Left renal cortex interstitium (tissue), 4 donors: ENCODE measurements around the gene SLC28A2. TPM values are rescaled to one million over a fixed set of nuclear protein-coding genes. Genes with fewer than 3 reads are reported as not detected.
"Not testable (repeated sequence)": the region's sequence is repeated elsewhere in the genome, so short reads cannot be mapped to it uniquely, and the experiment has no call there.

Experiments used
- DNase-seq, 4 donors: peaks; one replicate each; pipeline ENCODE4 v3.0.0-alpha.2; 2013; ENCODE audit warnings: low read depth in 4 of 4, low spot score in 2 of 4, missing footprints in 1 of 4
- polyA plus RNA-seq, 4 donors: library from polyadenylated mRNA; unstranded; fragments of 120-200 nt; gene quantifications; one replicate each; pipeline ENCODE4 v1.2.1, GENCODE V29; 2013; ENCODE audit not compliant: insufficient read length in 4 of 4

Gene SLC28A2
- under 1 TPM; 0.29 to 0.99 (median 0.37) TPM for polyA plus RNA-seq

- no peak for DNase-seq
Measured at GRCh38 chr15:45251888-45252287, at the start of gene SLC28A2. SLC28A2 (plus strand) TSS chr15:45252234; CDS start chr15:45253216, 982 bp downstream.

GRCh38 chr15:45203182-45203581, 48.9 kb upstream of the SLC28A2 start:
- DNase-seq, result no peak

- DNase-seq, result no peak
Measured at GRCh38 chr15:45205192-45205591, 46.8 kb upstream of the SLC28A2 start.

- DNase-seq, result no peak
Measured at GRCh38 chr15:45212493-45212892, 39.5 kb upstream of the SLC28A2 start.

GRCh38 chr15:45221053-45221599, 30.9 kb upstream of the SLC28A2 start:
- DNase-seq, result no peak

DNA sequence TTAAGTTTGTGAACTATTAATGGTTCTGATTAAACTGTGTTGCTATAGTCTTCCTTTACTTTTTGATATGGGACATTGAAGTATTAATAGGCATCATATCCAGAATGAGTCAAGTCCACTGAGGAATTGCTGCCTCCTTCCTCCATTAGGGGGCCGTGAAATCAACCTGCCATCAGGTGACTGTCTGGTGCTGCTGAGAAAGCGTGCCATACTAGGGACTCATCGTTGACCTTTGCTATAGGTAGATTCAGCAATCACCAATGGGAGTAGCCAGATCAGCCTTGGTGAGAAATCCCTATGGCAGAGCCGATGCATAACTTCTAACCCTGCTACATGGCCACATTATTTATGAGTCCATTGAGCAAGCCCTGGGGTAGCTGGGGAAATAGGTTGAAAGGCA, 30.1 kb upstream of the SLC28A2 start:
- DNase-seq, result no peak

DNA sequence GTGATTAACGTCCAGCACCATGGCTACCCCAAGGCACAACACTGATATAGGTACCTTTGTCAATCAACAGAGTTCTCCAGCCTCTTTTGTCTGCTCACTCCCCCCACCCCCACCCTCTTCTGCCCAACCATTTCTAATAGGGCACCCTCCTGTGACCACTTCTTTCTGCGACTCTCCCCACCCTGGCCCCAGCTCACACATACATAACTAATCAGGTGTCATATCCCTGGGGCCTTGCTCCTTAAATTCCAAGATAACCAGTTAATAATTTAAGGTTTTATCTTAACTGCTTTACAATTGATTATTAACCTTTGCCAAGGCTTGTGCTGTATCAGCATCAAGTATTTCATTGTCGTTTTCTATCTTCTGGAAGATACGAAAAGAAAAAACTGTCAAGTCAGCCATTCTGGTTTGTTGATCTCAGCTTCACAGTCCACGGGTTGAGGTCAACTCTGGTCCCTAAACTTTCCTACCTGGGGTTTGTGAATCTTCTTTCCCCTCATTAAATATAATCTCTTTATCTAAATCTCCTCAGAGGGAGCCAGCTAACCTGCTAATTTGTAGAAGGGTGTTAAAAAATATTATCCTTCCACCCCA, 27.3 kb upstream of the SLC28A2 start:
- DNase-seq, result no peak

DNA sequence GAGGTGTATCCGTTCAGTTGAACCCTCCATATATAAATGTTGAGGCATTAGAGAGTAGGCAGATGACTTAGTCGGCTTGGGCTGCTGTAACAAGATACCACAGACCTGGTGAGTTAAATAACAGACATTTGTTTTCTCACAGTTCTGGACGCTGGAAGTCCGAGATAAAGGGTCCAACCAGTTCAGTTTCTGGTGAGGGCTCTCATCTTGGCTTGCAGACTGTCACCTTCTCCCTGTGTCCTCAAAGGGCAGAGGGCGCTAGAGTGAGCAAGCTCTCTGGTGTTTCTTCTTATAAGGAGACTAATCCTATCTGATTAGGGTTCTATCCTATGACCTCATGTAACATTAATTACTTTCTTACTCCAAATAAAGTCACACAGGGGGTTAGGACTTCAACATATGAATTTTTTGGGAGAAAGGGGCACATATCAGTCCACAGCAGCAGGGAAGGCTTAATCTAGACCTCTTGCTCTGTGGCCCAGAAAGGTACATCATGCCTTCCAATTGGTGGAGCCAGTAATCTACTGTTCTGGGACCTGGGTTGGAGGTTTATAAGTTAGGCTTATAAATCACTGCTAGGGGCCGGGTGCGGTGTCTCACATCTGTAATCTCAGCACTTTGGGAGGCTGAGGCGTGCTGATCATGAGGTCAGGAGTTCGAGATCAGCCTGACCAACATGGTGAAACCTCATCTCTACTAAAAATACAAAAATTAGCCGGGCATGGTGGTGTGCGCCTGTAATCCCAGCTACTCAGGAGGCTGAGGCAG, 26.3 kb upstream of the SLC28A2 start:
- DNase-seq, result no peak

DNA sequence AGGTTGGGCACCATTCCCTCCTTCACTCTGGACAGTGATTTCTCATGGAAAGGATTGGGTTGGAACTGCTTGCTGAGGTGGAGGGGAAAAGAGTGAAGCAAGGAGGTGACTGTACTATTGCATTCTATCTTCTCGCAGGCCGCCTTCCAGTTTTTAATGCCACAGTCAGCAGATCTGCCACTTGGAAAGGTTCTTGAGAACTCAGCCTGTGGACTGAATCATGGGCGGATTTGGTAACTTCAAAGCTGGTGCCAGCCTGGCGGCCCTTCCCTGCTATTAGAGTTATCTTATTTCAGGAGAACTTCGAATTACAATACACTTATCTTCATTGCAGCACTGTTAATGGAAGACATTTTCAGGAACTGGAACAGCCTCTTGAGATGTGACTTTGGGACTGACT, 23.1 kb upstream of the SLC28A2 start:
- no peak for DNase-seq

DNA sequence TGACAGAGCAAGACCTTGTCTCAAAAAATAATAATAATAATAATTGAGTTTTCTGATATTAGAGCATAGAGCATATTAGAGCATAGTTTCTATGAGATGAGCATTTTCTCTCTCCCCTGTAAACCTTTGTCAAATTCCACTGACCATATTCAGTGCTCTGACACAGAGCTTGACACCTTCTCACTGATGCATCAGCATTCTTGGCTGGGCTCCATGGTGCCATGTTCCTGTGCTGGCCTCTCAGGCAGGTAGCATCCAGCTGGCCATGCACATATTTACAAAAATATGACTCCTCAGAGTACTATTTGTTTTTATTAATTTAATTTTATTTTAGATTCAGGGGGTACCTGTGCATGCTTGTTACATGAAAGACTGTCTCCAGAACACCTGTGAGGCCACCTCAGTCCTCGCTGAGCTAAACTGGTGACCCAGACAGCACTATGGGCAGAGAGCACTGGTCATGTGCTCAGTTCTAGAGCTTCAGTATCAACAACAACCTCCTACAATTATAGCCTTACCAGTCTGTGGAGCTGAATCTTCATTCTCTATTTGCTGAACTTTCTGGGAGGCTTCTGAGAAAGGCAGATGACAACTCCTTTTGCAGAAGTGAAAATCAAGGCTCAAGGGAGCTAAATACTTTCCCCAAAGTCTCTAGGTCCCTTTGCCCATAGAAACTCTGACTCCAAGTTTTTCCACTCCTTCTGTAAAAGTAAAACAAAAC, 21.6 kb upstream of the SLC28A2 start:
- no peak for DNase-seq

DNA sequence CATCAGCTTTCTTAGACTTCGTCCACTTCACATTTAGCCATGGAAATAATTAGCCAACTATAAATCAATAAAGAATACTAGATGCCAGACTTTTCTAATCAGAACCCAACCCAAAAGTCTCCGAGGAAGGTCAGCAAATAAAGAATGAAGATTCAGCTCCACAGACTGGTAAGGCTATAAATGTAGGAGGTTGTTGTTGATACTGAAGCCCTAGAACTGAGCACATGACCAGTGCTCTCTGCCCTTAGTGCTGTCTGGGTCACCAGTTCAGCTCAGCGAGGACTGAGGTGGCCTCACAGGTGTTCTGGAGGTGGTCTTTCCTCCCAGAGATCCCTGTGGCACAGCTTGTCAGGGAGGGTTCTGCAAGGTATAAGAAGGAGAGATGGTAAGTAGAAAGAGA, 20.9 kb upstream of the SLC28A2 start:
- no peak for DNase-seq

DNA sequence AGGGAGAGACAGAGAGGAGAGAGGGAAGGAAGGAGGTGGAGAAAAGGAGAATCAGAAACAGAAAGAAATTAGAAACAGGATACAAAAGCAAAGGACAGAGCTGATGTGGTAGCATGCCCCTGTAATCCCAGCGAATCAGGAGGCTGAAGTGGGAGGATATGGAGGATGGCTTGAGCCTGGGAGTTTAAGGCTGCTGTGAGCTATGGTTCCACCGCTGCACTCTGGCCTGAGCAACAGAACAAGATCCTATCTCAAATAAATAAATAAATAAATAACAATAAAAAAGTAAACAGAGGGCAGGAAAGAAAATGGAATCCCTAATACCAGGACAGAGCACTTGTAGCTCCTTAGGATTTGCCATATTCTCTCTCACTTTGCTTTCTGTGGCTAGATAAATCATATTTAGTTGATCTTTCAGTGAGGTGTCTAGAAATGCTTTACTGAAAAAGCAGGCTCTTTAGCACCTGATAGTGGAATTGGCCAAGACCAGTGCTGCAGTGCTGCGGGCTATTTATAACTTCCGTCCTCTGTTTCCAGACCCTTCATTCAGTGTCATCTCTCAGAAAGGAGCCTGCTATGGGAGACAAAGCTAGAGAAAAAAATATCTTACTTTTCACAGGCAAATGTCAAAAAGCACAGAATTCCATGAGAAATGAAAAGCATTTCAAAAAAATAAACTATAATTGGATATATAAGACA, 20.0 kb upstream of the SLC28A2 start:
- DNase-seq, result no peak

DNA sequence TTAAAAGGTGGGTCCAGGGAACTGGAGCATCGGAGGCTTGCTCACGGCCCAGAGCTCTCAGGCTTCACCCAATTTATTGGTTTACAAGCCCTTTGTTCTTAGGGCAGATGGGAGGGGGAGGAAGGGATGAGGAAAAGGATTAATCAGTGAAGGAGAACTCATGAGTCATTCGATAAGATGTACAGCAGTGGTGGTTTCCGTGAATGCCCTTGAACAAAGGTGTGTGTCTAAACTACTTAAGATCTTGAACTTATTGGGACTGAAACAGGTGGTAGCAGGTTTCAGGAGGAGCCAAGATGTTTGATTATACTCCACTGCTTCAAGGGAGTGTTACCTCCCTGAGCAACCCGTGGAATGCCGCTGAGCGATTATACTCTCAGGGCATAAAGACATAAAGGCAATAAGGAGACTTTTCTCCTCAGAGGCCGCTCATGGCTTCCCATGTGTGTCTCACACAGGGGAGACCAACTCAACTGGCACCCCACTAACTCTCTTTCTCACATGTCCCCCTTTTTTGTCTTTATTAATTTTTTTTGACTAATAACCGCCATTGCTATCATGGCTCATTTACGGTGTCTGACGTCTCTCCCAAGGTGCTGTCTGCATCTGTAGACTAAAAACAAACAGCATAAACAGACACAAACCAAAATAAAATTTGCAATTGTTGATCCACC, 17.3 kb upstream of the SLC28A2 start:
- no peak for DNase-seq

DNA sequence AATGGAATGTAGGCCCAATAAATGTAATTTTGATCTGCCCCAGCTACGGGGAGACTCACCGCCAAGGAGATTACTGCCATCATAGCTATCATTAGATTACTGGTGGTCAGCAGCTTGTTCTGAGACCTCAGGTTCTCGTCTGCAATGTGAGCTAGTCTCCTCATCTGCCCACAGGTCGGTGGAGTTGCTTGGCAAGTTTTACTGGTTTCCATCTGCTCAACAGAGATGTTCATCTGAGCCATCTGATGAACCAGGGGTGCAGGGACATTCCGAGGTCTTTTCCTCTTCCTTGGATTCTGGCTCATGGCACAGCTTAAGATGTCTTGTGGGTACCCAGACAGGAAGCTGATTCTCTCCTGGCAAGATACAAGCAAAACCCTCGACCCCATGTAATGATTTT, 15.2 kb upstream of the SLC28A2 start:
- DNase-seq, result not testable (repeated sequence)

DNA sequence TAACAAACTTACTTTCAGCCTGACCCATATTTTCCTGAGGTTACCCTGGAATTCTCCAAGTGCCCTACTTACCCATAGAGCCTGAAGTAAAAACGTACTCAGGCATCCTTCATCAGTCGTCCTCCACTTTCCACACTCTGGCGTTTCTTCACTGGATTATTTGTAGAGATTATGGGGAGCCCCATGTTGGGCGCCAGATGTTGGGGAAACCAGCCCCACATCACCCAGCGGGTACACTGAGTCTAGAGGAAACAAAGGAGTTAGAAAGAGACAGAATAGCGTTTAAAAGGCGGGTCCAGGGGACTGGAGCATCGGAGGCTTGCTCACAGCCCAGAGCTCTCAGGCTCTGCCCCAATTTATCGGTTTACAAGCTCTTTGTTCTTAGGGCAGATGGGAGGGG, 9.7 kb upstream of the SLC28A2 start:
- no peak for DNase-seq

DNA sequence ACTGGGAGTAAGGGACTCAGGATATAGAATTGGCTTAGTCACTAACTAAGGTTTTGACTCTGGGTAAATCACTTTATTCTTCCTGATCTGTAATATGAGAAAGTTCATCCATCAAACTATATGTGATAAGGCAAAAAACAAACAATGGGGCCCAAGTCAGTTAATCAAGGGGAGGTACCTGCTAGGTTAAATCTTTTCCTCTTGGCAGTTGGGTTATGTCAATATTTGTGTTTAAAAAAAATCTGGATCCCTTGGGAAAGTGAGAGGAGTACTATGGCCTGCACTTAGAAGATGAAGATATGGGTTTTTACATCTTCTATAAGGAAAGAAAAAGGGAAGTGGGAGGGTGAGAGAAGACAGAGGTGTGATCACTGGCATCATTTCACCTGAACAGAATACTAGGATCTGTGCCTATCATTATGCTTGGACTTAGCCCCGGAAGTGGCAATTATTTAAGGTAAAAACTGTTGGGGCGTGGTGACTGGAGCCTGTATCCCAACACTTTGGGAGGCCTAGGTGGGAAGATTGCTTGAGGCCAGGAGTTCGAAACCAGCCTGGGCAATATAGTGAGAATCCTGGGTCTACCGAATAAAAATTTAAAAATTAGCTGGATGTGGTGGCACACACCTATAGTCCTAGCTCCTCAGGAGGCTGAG, 2.8 kb upstream of the SLC28A2 start:
- DNase-seq, result no peak

GRCh38 chr15:45253330-45253729, 1.3 kb downstream of the SLC28A2 start:
- no peak for DNase-seq

GRCh38 chr15:45254405-45254804, 2.4 kb downstream of the SLC28A2 start:
- DNase-seq, result no peak

GRCh38 chr15:45254824-45255223, 2.8 kb downstream of the SLC28A2 start:
- not testable (repeated sequence) for DNase-seq

DNA sequence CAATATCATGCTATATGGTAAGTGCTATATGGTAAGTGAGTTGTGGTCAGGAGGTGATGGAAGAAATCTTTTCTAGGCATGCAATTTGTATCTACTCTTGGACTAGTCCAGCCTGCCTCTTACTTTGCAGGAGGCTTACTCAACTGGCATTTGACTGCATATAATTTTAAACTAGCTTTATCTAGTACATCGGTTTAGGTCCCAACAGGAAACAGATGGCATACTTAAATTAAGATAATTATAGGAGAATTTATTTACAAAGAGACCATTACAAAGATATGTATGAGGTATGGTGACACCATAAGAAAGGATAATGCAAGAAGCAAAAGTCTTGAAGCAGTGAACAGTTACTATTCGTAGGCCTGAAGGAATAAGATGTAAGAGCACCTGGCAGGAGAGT, 7.8 kb downstream of the SLC28A2 start:
- no peak for DNase-seq
